OCI-LY1 (cell line): ENCODE measurements around the gene PTPRM.

Experiments
- H2AFZ ChIP-seq: fragments of 200-600 bp; sonication (generic), shearing (Covaris generic); 2 replicates; pipeline ENCODE4 v1.6.0; 2014; ENCODE audit warnings: antibody characterized with exemption, mild to moderate bottlenecking, low read length
- H3F3A ChIP-seq: fragments of 200-600 bp; sonication (generic), shearing (Covaris generic); 2 replicates; pipeline ENCODE4 v1.6.0; 2014; ENCODE audit warnings: mild to moderate bottlenecking, antibody characterized with exemption, low read length, moderate library complexity; ENCODE audit not compliant: insufficient read depth
- H3K27ac ChIP-seq: fragments of 200-600 bp; sonication (generic); 2 replicates; pipeline ENCODE4 v1.5.1; 2014; ENCODE audit warnings: low read length, mixed run types, mild to moderate bottlenecking, low read depth; ENCODE audit not compliant: poor library complexity, severe bottlenecking
- H3K27me3 ChIP-seq: fragments of 200-600 bp; sonication (generic); 2 replicates; pipeline ENCODE4 v1.6.0; 2014; ENCODE audit warnings: antibody characterized with exemption, mild to moderate bottlenecking, low read length, moderate library complexity; ENCODE audit not compliant: insufficient read depth
- H3K36me3 ChIP-seq: fragments of 200-600 bp; sonication (generic); 2 replicates; pipeline ENCODE4 v1.6.1; 2014; ENCODE audit warnings: mild to moderate bottlenecking, antibody characterized with exemption, low read length, moderate library complexity, mixed read lengths; ENCODE audit not compliant: insufficient read depth
- H3K4me1 ChIP-seq: fragments of 200-600 bp; sonication (generic); 2 replicates; pipeline ENCODE4 v1.5.1; 2014; ENCODE audit warnings: mild to moderate bottlenecking, low read length, moderate library complexity; ENCODE audit not compliant: insufficient read depth, severe bottlenecking
- H3K4me2 ChIP-seq: fragments of 200-600 bp; sonication (generic), shearing (Covaris generic); 2 replicates; pipeline ENCODE4 v1.6.1; 2014; ENCODE audit warnings: low read length
- H3K4me3 ChIP-seq: fragments of 200-600 bp; sonication (generic); 2 replicates; pipeline ENCODE4 v1.5.1; 2014; ENCODE audit warnings: low read length, low read depth, mild to moderate bottlenecking, mixed read lengths; ENCODE audit not compliant: poor library complexity, severe bottlenecking
- H3K79me2 ChIP-seq: fragments of 200-600 bp; shearing (Covaris generic); 2 replicates; pipeline ENCODE4 v1.6.1; 2016; ENCODE audit warnings: mixed run types, low read length, mixed read lengths; ENCODE audit not compliant: insufficient read depth
- H3K9ac ChIP-seq: fragments of 200-600 bp; sonication (generic), shearing (Covaris generic); 2 replicates; pipeline ENCODE4 v1.6.1; 2014; ENCODE audit warnings: mild to moderate bottlenecking, low read length, mixed read lengths
- H3K9me2 ChIP-seq: fragments of 200-600 bp; sonication (generic), shearing (Covaris generic); 2 replicates; pipeline ENCODE4 v1.6.1; 2014; ENCODE audit warnings: low read depth, mild to moderate bottlenecking, low read length, mixed read lengths
- H3K9me3 ChIP-seq: fragments of 200-600 bp; shearing (Covaris generic); 2 replicates; pipeline ENCODE4 v1.6.1; 2014; ENCODE audit warnings: low read length, mixed read lengths
- H4K20me1 ChIP-seq: fragments of 200-600 bp; sonication (generic), shearing (Covaris generic); 2 replicates; pipeline ENCODE4 v1.6.0; 2016; ENCODE audit warnings: mild to moderate bottlenecking, low read length; ENCODE audit not compliant: insufficient read depth
- CTCF ChIP-seq: fragments of 200-600 bp; sonication (generic), shearing (Covaris generic); IDR thresholded peaks from 2 replicates; pipeline ENCODE4 v1.5.1; 2017; ENCODE audit warnings: mild to moderate bottlenecking, antibody characterized with exemption, low read length, moderate library complexity, mixed read lengths
- EZH2 ChIP-seq: fragments of 200-600 bp; sonication (generic), shearing (Covaris generic); IDR thresholded peaks from 2 replicates; pipeline ENCODE4 v1.8.0; 2017; ENCODE audit warnings: borderline replicate concordance, mixed run types, mild to moderate bottlenecking, antibody characterized with exemption, low read length, moderate library complexity, mixed read lengths

The PTPRM gene

GRCh38 chr18:7980136-7980535 lies 413.0 kb downstream of the PTPRM start:
- no peaks in the 10 kb centered on the region for H3K36me3 ChIP-seq
- H3F3A ChIP-seq = no peaks in the 10 kb centered on the region
- H3K27ac ChIP-seq = no peak overlapping the region
- H3K27me3 ChIP-seq = no peaks in the 10 kb centered on the region
- H3K4me3 ChIP-seq = no peak overlapping the region
- H3K9me3 ChIP-seq = no peaks in the 10 kb centered on the region
- H3K4me2 ChIP-seq = no peak overlapping the region
- no peak overlapping the region for H3K9ac ChIP-seq
- H2AFZ ChIP-seq = no peak overlapping the region
- TF ChIP-seq EZH2 = no peak
- peak; percentile 28; the same call in 1 of the 2 replicates for TF ChIP-seq CTCF
- no peaks in the 10 kb centered on the region for H3K9me2 ChIP-seq
- H4K20me1 ChIP-seq = no peaks in the 10 kb centered on the region
- no peaks in the 10 kb centered on the region for H3K4me1 ChIP-seq
- no peaks in the 10 kb centered on the region for H3K79me2 ChIP-seq

DNA sequence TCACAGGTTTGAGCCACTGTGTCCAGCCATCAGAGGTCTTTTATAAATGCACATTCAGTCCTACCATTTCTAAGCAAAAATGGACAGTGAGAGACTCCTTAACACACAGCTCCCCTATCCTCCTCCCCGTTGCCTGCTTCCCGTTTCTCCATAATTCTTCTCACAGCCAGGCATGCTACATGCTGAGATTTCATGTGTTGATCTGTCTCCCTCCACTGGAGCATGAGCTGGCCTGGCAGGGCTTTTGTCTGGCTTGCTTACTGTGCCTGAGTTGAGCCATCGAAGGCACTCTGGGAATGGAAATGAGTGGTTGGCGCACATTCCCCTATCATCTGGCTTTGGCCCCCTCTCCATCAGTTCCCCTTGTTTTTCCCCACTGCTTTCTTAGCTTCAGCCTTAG lies 413.5 kb downstream of the PTPRM start:
- H2AFZ ChIP-seq = no peak overlapping the region
- no peaks in the 10 kb centered on the region for H3K27me3 ChIP-seq
- no peak overlapping the region for H3K4me3 ChIP-seq
- H3F3A ChIP-seq = no peaks in the 10 kb centered on the region
- no peak overlapping the region for H3K27ac ChIP-seq
- H3K9ac ChIP-seq = no peak overlapping the region
- H3K9me2 ChIP-seq = no peaks in the 10 kb centered on the region
- no peaks in the 10 kb centered on the region for H3K79me2 ChIP-seq
- TF ChIP-seq EZH2 (no peak), CTCF (no peak)
- H3K4me2 ChIP-seq = no peak overlapping the region
- no peaks in the 10 kb centered on the region for H3K36me3 ChIP-seq
- H4K20me1 ChIP-seq = no peaks in the 10 kb centered on the region
- no peaks in the 10 kb centered on the region for H3K9me3 ChIP-seq
- H3K4me1 ChIP-seq = no peaks in the 10 kb centered on the region

DNA sequence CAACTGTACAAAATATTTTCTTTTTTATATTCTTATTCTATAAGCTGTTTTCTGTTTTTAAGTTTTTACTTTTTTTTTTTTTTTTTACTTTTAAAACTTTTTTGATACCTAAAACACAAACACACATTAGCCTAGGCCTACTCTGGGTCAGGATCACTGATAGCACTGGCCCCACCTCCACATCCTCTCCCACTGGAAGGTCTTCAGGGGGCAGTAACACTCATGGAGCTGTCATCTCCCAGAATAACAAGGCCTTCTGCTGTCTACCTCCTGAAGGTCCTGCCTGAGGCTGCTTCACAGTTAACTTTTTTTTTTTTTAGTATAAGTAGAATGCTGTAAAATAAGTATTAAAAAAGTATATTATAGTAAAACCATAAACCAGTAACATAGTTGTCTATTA lies 415.1 kb downstream of the PTPRM start:
- Histone ChIP-seq H3K27ac (no peak overlapping the region), H3K79me2 (no peaks in the 10 kb centered on the region), H3K9ac (no peak overlapping the region), H3K4me3 (no peak overlapping the region), H4K20me1 (no peaks in the 10 kb centered on the region), H2AFZ (no peak overlapping the region), H3K4me2 (no peak overlapping the region), H3K9me3 (no peaks in the 10 kb centered on the region), H3K27me3 (no peaks in the 10 kb centered on the region), H3K4me1 (no peaks in the 10 kb centered on the region), H3F3A (no peaks in the 10 kb centered on the region), H3K36me3 (no peaks in the 10 kb centered on the region), H3K9me2 (no peaks in the 10 kb centered on the region)
- TF ChIP-seq CTCF (no peak), EZH2 (no peak)
